Kidney (tissue), 14 donors: ENCODE measurements around the gene CDH12. TPM values are rescaled to one million over a fixed set of nuclear protein-coding genes. Genes with fewer than 3 reads are reported as not detected.

ENCODE experiments used
- DNase-seq, 5 donors: peaks; one replicate each; pipeline ENCODE4 v3.0.0-alpha.2; 2013 to 2020
- FAIRE-seq: peaks from 2 replicates; lab custom pipeline; 2012; peaks lifted over from hg19 to GRCh38; lab: Jason Lieb, UNC
- H3K27ac ChIP-seq, 2 donors: one replicate each; pipeline ENCODE4 v1.7.0; 2013; ENCODE audit warnings: low read depth in 2 of 2, low read length in 2 of 2, inconsistent platforms in 1 of 2
- H3K27me3 ChIP-seq: one replicate; pipeline ENCODE4 v1.7.1; 2013; ENCODE audit warnings: low read length, inconsistent platforms; ENCODE audit not compliant: control insufficient read depth, insufficient read depth
- H3K36me3 ChIP-seq, 3 donors: one replicate each; pipeline versions ENCODE4 v1.7.0 to v1.7.1; 2013; ENCODE audit warnings: low read length in 3 of 3, control low read depth in 1 of 3, inconsistent platforms in 1 of 3; ENCODE audit not compliant: insufficient read depth in 3 of 3, control insufficient read depth in 2 of 3
- H3K4me1 ChIP-seq, 3 donors: one replicate each; pipeline versions ENCODE4 v1.7.0 to v1.7.1; 2013; ENCODE audit warnings: low read length in 3 of 3, inconsistent platforms in 1 of 3, low read depth in 1 of 3; ENCODE audit not compliant: control insufficient read depth in 2 of 3, insufficient read depth in 2 of 3
- H3K4me3 ChIP-seq, 3 donors: one replicate each; pipeline versions ENCODE4 v1.7.0 to v1.8.1; 2013; ENCODE audit warnings: low read length in 3 of 3, control low read depth in 1 of 3, inconsistent platforms in 1 of 3
- H3K9ac ChIP-seq, 3 donors: one replicate each; pipeline versions ENCODE4 v1.7.0 to v1.7.1; 2013; ENCODE audit warnings: low read length in 3 of 3, control low read depth in 1 of 3, inconsistent platforms in 1 of 3
- H3K9me3 ChIP-seq, 3 donors: one replicate each; pipeline versions ENCODE4 v1.7.0 to v1.7.1; 2013; ENCODE audit warnings: low read length in 3 of 3, control low read depth in 1 of 3, inconsistent platforms in 1 of 3; ENCODE audit not compliant: control insufficient read depth in 2 of 3, insufficient read depth in 1 of 3
- CTCF ChIP-seq: IDR thresholded peaks from 3 replicates; pipeline ENCODE4 v1.5.1; 2012; ENCODE audit warnings: mild to moderate bottlenecking, moderate library complexity, borderline replicate concordance; ENCODE audit not compliant: insufficient read depth; ENCODE audit errors: extremely low read depth
- intact Hi-C: fragments of 100-400 bp; cut with DNase I; formaldehyde crosslinking; loops from one replicate; pipeline ENCODE4 v1.11.1; 2022
- polyA plus RNA-seq: library from polyadenylated mRNA; stranded (reverse); fragments of 350-450 nt; fragmentation: Illumina TruSeq; extraction: RNeasy Lipid Tissue Mini Kit (QIAGEN cat#74804); gene quantifications from one replicate; pipeline ENCODE4 v1.2.3, GENCODE V29; 2014; ENCODE audit warnings: low read depth, low replicate concordance; ENCODE audit not compliant: insufficient read depth
- total RNA-seq: library from RNA; stranded (reverse); fragmentation: NEBNext Ultra II Directional; extraction: Animal tissue kit (Norgen Biotek cat#: 25700); gene quantifications from one replicate; pipeline ENCODE4 v1.2.1, GENCODE V29; 2021
- donor health status: control.
- donor health status: control.
- donor health status: control.
- donor health status: control.
- donor health status: control.
- donor health status: DM: yes; HTN: yes; CAD: no.
- donor health status: Normal renal cell carcinoma (clear cell type).

CDH12 gene
- total and polyA plus RNA-seq, 2 donors from 2014 or later = 0.17 TPM; not detected in 1

GRCh38 chr5:22495016-22495720, 358.0 kb downstream of the CDH12 start:
- no peak for TF ChIP-seq CTCF
- Histone ChIP-seq H3K36me3 (no peaks in the 10 kb centered on the region), H3K4me1 (no peaks in the 10 kb centered on the region), H3K9me3 (no peaks in the 10 kb centered on the region), H3K9ac (no peak overlapping the region), H3K4me3 (no peak overlapping the region), H3K27me3 (no peaks in the 10 kb centered on the region), H3K27ac (no peak overlapping the region)
- intact Hi-C loops = no loop called here
- DNase-seq (no peak), FAIRE-seq (no peak)

- FAIRE-seq (no peak), DNase-seq (no peak)
- H3K4me1 ChIP-seq = no peaks in the 10 kb centered on the region
These were observed 364.7 kb downstream of the CDH12 start for GRCh38 chr5:22488427-22488826.

GRCh38 chr5:22480305-22480704, 372.8 kb downstream of the CDH12 start:
- no peak for DNase-seq
- Histone ChIP-seq H3K4me1 (no peaks in the 10 kb centered on the region), H3K4me3 (no peak overlapping the region), H3K27me3 (no peaks in the 10 kb centered on the region), H3K36me3 (no peaks in the 10 kb centered on the region), H3K9ac (no peak overlapping the region), H3K27ac (no peak overlapping the region), H3K9me3 (no peaks in the 10 kb centered on the region)
- intact Hi-C loops = no loop called here
- FAIRE-seq = no peak
- no peak for TF ChIP-seq CTCF

More at GRCh38 chr5:22488427-22488826, 364.7 kb downstream of the CDH12 start:
- H3K9me3 ChIP-seq = no peaks in the 10 kb centered on the region
- no peak overlapping the region for H3K4me3 ChIP-seq
- no peaks in the 10 kb centered on the region for H3K27me3 ChIP-seq
- intact Hi-C loops = no loop called here
- no peak overlapping the region for H3K27ac ChIP-seq
- no peak overlapping the region for H3K9ac ChIP-seq
- no peak for TF ChIP-seq CTCF
- H3K36me3 ChIP-seq = no peaks in the 10 kb centered on the region
